ENCODE measurements around the gene GPRC5B.
A peak's percentile ranks its signal among the peaks of the same experiment; 100 is the strongest.

The GPRC5B gene

GRCh38 chr16:19898166-19898565 lies 13.5 kb upstream of the GPRC5B start:
- DNase-seq (ENCODE audit: low spot score), result no peak

GRCh38 chr16:19896951-19897350 lies 12.3 kb upstream of the GPRC5B start:
- DNase-seq (ENCODE audit: low spot score), result no peak

GRCh38 chr16:19894586-19894985 lies 9.9 kb upstream of the GPRC5B start:
- DNase-seq (ENCODE audit: low spot score), result no peak

GRCh38 chr16:19892902-19893301 lies 8.3 kb upstream of the GPRC5B start:
- no peak for DNase-seq (ENCODE audit: low spot score)

- DNase-seq (ENCODE audit: low spot score), result no peak
These were observed 6.3 kb upstream of the GPRC5B start for GRCh38 chr16:19890901-19891300.

- DNase-seq (ENCODE audit: low spot score), result no peak
These were observed 4.2 kb upstream of the GPRC5B start for GRCh38 chr16:19888834-19889233.

- DNase-seq (ENCODE audit: low spot score), result peak; percentile 86
These were observed 1.7 kb upstream of the GPRC5B start for GRCh38 chr16:19886073-19886941.

GRCh38 chr16:19885451-19886072 lies 914 bp upstream of the GPRC5B start:
- no peak for DNase-seq (ENCODE audit: low spot score)

GRCh38 chr16:19883966-19884485 lies 622 bp downstream of the GPRC5B start:
- DNase-seq (ENCODE audit: low spot score), result no peak

GRCh38 chr16:19883296-19883965 lies 1.2 kb downstream of the GPRC5B start:
- peak; percentile 94 for DNase-seq (ENCODE audit: low spot score)

GRCh38 chr16:19882646-19883045 lies 2.0 kb downstream of the GPRC5B start:
- peak; percentile 80 for DNase-seq (ENCODE audit: low spot score)

GRCh38 chr16:19882186-19882585 lies 2.5 kb downstream of the GPRC5B start:
- peak; percentile 82 for DNase-seq (ENCODE audit: low spot score)

GRCh38 chr16:19881783-19882182 lies 2.9 kb downstream of the GPRC5B start:
- DNase-seq (ENCODE audit: low spot score), result no peak

- DNase-seq (ENCODE audit: low spot score), result no peak
These were observed 3.6 kb downstream of the GPRC5B start for GRCh38 chr16:19881028-19881427.

GRCh38 chr16:19879241-19879792 lies 5.3 kb downstream of the GPRC5B start:
- no peak for DNase-seq (ENCODE audit: low spot score)

GRCh38 chr16:19878757-19879156 lies 5.9 kb downstream of the GPRC5B start:
- DNase-seq (ENCODE audit: low spot score), result no peak

GRCh38 chr16:19876501-19877059 lies 8.1 kb downstream of the GPRC5B start:
- DNase-seq (ENCODE audit: low spot score), result no peak

- no peak for DNase-seq (ENCODE audit: low spot score)
These were observed 8.7 kb downstream of the GPRC5B start for GRCh38 chr16:19875900-19876299.

- DNase-seq (ENCODE audit: low spot score), result no peak
These were observed 9.6 kb downstream of the GPRC5B start for GRCh38 chr16:19874851-19875546.

GRCh38 chr16:19874026-19874425 lies 10.6 kb downstream of the GPRC5B start:
- DNase-seq (ENCODE audit: low spot score), result no peak

GRCh38 chr16:19872935-19873334 lies 11.7 kb downstream of the GPRC5B start:
- DNase-seq (ENCODE audit: low spot score), result peak; percentile 87
